HG03175 (cell line): ENCODE measurements around the gene TRIM40.
"Not testable (repeated sequence)": the region's sequence is repeated elsewhere in the genome, so short reads cannot be mapped to it uniquely, and the experiment has no call there.

ENCODE experiments used
- ATAC-seq: cut with Tn5 transposase; IDR thresholded peaks from one replicate; pipeline ENCODE4 v1.9.1; 2021; ENCODE audit warnings: mild to moderate bottlenecking, moderate library complexity; ENCODE audit not compliant: unreplicated experiment

Gene TRIM40

GRCh38 chr6:30162265-30163089 lies 26.5 kb downstream of the TRIM40 start:
- ATAC-seq, result no peak

GRCh38 chr6:30163090-30163917 lies 27.4 kb downstream of the TRIM40 start, which contains the start of gene TRIM15:
TSS of gene TRIM15 (plus strand) at chr6:30163546. CDS start at chr6:30163685, 139 bp downstream.
- no peak for ATAC-seq

GRCh38 chr6:30163918-30164654 lies 28.1 kb downstream of the TRIM40 start:
- ATAC-seq, result no peak

- ATAC-seq, result no peak
These were observed 28.8 kb downstream of the TRIM40 start for GRCh38 chr6:30164714-30165113.

- not testable (repeated sequence) for ATAC-seq
These were observed 29.3 kb downstream of the TRIM40 start for GRCh38 chr6:30165238-30165637.

- ATAC-seq, result no peak
These were observed 31.2 kb downstream of the TRIM40 start for GRCh38 chr6:30167101-30167500.

GRCh38 chr6:30168741-30169140 lies 32.8 kb downstream of the TRIM40 start:
- ATAC-seq, result no peak

GRCh38 chr6:30169658-30170614 lies 34.0 kb downstream of the TRIM40 start:
- ATAC-seq, result no peak

- no peak for ATAC-seq
These were observed 35.9 kb downstream of the TRIM40 start for GRCh38 chr6:30171677-30172471.

GRCh38 chr6:30172681-30173080 lies 36.7 kb downstream of the TRIM40 start:
- ATAC-seq, result no peak

GRCh38 chr6:30175765-30176164 lies 39.8 kb downstream of the TRIM40 start:
- no peak for ATAC-seq

- no peak for ATAC-seq
These were observed 42.9 kb downstream of the TRIM40 start for GRCh38 chr6:30178837-30179236.

- no peak for ATAC-seq
These were observed 44.2 kb downstream of the TRIM40 start for GRCh38 chr6:30180145-30180544.

GRCh38 chr6:30184417-30185031 lies 48.6 kb downstream of the TRIM40 start:
- ATAC-seq, result no peak

- no peak for ATAC-seq
These were observed 50.0 kb downstream of the TRIM40 start for GRCh38 chr6:30185846-30186484.

- ATAC-seq, result no peak
These were observed 52.6 kb downstream of the TRIM40 start for GRCh38 chr6:30188541-30188940.

GRCh38 chr6:30192076-30192475 lies 56.1 kb downstream of the TRIM40 start:
- ATAC-seq, result no peak
